ENCODE data around the gene SLC2A14. TPM values are rescaled to one million over a fixed set of nuclear protein-coding genes. Genes with fewer than 3 reads are reported as not detected.
"Not testable (repeated sequence)": the region's sequence is repeated elsewhere in the genome, so short reads cannot be mapped to it uniquely, and the experiment has no call there.

The SLC2A14 gene
- total RNA-seq, 1 donor from 2014 or later, result 0.31 TPM

DNA sequence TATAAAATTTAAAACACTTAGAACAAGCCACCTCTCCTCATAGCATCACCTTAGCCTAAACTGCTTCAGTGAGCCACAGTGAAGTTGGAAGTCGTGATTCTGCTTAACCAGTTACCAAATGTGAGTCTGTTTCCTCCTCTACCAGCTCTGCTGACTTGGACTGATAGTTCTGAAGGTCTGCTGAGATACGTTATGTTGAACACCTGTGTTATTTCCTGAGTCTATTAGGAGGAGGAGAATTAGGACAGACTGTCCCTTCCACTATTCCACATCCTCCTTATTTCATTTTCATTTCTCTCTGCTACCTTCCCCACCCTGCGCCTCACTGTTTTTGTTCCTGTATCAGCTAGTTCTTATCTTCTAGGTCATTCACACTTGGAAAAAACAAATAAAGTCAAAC is 2.4 kb downstream of the SLC2A14 start:
- no peak for DNase-seq (ENCODE audit: low spot score)

DNA sequence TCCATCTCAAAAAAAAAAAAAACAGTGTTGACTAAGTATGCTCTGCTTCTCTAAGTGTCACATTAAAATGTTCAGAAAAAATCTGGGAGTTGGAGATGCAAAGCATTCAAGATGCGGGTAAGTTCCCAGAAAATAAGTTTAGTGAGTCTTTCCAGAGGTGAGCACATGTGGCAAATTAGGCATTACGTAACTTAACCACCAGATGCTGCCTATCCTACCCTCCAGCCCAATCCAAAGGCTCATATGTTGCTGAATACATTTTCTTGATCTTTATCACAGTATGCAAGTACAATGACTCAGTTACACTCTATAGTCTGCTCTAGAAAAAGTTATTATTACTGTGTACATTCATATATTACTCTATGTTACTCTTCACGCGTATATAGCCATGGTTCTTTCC is 3.6 kb downstream of the SLC2A14 start:
- no peak for DNase-seq (ENCODE audit: low spot score)

DNA sequence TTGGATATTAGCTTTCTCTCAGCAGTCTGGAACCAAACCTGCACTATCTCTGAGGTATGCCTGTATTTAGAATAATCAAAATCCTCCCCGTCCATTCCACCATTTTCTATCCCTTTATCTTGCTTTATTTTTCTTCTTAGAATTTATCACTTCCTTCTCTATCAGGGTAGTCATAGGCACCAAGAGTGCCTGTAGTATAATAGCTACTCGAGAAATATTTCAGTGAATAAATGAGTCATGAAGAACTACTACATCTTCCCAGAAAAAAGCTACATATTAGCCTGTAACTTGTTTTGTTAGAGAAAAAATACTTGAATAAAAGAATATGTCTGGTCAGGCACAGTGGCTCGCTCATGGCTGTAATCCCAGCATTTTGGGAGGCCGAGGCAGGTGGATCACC is 4.3 kb downstream of the SLC2A14 start:
- no peak for DNase-seq (ENCODE audit: low spot score)

DNA sequence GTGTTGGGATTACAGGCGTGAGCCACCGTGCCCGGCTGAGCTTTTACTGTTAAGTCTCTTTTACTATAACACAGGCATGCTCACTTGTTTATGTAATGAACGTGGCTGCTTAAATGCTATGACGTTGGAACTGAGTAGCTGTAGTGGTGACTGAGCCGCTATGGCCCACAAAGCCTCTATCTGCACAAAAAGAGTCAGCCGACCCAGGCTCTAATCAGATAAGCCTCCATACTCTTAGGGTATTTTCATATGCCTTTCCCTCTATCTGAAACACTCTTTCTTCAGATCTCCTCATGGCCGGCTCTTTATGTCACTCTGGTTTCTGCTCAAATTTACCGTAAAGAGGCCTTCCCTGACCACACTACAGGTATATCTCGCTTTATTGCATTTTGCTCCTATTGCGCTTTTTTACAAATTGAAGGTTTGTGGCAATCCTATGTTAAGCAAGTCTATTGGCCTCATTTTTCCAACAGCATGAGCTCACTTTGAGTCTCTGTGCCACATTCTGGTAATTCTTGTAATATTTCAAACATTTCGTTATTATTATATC is 8.0 kb downstream of the SLC2A14 start:
- DNase-seq (ENCODE audit: low spot score), result no peak

DNA sequence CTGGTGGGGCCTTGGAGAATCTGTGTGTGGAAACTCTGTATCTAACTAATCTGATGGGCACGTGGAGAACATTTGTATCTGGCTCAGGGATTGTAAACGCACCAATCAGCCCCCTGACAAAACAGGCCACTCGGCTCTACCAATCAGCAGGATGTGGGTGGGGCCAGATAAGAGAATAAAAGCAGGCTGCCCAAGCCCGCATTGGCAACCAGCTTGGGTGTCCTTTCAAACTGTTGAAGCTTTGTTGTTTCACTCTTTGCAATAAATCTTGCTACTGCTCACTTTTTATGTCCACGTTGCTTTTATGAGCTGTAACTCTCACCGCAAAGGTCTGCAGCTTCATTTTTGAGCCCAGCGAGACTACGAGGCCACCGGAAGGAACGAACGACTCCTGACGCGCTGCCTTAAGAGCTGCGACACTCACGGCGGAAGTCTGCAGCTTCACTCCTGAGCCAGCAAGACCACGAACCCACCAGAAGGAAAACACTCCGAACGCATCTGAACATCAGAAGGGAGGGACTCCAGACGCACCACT is 9.8 kb downstream of the SLC2A14 start:
- DNase-seq (ENCODE audit: low spot score), result not testable (repeated sequence)

DNA sequence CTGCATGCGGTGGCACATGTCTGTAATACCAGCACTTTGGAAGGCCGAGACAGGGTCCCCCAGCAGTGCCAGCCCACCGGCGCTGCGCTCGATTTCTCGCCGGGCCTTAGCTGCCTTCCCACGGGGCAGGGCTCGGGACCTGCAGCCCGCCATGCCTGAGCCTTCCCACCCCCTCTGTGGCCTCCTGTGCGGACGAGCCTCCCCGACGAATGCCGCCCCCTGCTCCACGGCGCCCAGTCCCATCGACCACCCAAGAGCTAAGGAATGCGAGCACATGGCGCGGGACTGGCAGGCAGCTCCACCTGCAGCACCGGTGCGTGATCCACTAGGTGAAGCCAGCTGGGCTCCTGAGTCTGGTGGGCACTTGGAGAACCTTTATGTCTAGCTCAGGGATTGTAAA is 10.4 kb downstream of the SLC2A14 start:
- DNase-seq (ENCODE audit: low spot score), result not testable (repeated sequence)

DNA sequence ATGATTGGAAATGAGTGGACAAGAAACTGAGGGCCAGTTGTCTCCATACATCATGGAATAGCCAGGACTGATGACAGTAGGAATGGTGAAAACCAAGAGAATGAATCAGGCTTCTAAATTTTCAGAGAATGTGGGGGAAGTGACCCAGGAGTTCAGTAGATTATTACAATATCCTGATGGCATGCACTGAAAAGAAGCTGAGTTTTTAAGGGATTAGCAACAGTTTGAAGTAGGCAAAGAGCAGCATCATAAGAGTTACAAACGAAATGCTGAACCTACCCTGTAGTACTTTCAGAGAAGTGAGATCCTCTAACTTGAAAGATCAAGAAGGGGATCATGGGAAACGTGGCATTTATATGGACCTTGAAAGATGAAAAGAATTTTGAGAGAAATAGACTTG is 13.2 kb downstream of the SLC2A14 start:
- no peak for DNase-seq (ENCODE audit: low spot score)

DNA sequence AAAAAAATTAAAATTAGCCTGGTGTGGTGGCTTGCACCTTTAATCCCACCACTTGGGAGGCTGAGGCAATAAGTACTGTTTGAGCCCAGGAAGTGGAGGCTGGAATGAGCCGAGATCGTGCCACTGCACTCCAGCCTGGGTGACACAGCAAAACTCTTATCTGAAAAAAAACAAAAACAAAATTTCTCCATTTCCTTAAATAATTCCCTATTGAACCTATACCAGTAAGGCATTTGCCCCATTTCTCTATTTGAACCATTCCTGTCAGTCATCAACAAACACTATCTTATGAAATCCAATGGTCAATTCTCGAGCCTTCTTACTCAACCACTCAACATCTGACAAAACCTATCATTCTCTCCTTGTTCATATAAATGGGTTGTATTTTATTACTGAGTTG is 14.7 kb downstream of the SLC2A14 start:
- DNase-seq (ENCODE audit: low spot score), result no peak

DNA sequence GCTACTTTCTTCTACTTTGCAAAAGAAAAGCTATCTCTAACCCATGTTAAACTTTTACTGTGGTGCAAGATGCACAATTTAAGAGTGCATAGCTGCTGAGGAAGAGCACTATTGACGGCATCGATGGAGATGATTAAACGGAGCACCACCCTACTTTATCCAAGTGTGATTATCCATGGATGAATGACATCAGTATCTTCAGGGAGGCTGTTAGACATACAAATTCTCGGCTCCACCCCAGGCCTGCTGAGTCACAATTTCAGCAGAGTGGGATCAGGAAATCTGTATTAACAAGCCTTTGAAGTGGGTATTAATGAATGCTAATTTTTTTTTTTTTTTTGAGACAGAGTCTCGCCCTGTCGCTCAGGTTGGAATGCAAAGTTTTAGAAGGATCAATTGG is 16.2 kb downstream of the SLC2A14 start:
- no peak for DNase-seq (ENCODE audit: low spot score)

DNA sequence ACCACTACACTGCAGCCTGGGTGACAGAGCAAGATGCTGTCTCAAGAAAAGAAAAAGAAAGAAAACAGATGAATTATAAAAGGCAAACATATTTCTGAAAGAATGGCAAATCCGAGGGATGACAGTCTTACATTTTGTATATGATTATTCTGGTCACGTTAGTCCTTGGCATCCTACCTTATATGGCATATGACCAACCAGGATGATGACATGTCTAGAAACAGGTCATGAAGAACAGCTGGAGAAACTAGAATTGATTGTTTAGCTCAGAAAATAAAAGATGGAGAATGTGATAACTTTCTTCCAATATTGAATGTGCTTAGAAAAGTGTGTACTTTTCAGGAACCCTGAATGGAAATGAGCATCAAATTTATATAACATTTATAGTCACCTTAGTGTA is 19.2 kb downstream of the SLC2A14 start:
- no peak for DNase-seq (ENCODE audit: low spot score)

DNA sequence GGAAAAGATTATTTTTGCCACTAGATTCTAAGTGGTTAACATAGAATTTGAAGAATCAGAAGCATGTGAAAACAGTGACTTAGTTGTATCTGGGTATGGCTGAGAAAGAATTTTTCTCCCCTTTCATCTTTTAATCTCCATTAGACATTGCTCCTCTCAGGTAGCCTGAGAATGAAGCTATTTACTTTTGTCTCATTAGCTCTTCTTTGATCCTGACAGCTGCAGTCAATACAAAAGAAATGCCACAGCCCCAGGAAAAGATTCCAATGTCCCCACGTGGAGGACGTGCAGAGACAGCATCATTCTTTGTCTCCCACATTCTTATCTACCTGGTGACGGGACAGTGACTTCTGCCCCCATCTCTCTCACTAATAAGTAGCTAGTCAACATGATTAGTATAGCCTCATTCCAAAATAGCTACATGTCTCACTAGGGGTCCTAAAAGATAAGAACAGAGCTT is 21.1 kb downstream of the SLC2A14 start:
- DNase-seq (ENCODE audit: low spot score), result not testable (repeated sequence)

DNA sequence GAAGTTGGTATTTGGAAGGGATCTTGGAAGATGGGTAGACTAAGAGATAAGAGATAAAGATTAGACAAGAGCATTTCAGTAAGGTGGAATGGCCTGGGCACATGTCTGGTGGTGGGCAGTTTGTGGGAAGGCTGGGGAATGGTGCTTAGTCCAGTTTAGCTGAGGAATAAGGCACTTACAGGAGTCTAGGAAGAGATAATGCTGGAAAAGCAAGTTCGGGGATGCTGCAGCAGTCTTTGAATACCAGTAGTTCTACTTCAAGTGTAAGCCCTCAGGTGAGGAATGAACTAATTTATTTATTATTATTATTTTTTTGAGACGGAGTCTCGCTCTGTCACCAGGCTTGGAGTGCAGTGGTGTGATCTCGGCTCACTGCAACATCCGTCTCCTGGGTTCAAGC is 22.6 kb downstream of the SLC2A14 start:
- not testable (repeated sequence) for DNase-seq (ENCODE audit: low spot score)

DNA sequence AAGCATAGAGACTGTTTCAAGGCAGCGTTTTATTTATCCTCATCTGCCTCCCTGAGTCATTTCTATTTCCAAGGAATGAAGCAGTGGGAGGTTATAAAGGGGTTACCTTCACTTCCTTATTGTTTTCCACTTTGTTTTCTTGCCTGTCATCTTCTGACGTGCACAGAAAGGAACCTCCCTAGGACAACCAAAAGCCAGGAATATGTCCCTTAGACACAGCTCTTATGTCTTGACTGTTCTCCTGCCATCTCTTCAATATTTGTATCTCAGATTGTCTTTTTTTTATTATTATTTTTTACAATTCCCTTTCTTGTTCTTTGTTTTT is 24.7 kb downstream of the SLC2A14 start:
- DNase-seq (ENCODE audit: low spot score), result not testable (repeated sequence)

DNA sequence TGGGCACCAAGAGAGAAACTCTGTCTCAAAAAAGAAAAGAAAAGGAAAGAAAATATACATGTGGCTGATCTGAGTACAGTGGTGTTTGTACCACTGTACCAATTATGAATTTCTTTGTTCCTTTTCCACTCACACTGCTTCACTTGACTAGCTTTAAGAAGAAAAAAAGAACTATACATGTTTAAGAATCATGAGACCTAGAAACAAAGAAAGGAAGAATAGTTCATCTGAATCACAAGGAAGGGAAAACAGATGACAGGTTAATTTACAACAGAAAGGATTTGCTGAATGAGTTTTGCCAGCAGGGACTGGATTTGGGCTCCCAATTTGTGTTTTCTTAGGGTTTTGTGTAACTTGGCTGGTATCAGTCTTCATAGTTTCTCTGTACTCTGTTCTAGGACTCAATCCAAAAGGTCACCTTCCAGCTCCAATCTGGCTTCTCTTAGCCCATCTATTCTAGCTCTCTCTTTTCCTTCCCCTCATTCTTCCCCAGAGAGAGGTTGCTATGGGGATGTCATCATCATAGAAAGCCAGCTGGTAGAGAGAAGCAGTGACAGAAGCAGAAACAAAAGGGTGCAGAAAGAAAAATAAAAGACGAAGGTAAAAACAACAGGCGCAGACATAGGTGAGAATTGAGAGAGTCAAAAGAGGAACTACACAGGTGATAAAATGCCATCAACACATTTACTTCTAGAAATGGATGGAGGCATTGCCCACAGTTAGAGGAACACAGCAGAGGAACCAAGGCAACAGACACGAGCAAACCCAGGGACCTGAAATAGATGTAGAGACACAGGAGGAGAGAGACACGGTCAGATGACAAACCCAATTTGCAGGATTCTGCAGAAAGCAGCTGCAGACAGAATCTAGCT is 25.3 kb downstream of the SLC2A14 start:
- not testable (repeated sequence) for DNase-seq (ENCODE audit: low spot score)

DNA sequence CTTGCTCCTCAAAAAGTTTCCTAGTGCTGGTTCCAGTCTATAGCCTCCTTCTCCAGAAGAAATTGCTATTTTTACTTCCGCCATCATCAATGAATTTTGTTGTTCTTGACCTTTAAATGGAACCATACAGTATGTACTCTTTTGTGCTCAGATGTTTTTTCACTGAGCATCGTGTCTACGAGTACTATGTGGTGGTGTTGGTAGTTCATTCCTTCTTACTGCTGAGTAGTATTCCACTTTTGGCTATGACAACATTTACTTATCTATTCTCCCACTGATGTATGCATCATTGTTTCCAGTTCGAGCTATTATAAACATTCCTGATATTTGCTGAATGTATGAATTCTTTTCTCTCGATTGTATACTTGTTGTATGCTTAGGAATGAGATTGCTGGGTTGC is 28.6 kb downstream of the SLC2A14 start:
- DNase-seq (ENCODE audit: low spot score), result no peak

DNA sequence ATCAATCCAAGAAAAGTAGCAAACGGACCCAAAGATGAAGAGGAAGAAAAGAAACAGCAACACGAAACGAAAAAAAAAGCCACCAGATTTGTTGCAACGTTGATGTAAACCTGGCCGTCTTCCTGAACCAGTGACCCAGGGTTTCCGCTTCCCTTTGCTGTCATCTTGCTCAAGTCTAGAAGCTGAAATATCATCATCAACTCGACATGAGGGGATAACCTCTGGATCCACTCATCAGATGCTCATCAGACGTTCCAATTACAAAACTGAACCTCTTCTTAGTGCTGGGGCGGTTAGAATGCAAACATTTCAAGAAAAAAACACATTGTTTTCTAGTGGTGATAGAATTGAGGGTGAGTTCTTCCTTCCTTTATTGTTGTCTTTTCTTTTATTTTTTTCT is 29.1 kb downstream of the SLC2A14 start:
- DNase-seq (ENCODE audit: low spot score), result not testable (repeated sequence)

DNA sequence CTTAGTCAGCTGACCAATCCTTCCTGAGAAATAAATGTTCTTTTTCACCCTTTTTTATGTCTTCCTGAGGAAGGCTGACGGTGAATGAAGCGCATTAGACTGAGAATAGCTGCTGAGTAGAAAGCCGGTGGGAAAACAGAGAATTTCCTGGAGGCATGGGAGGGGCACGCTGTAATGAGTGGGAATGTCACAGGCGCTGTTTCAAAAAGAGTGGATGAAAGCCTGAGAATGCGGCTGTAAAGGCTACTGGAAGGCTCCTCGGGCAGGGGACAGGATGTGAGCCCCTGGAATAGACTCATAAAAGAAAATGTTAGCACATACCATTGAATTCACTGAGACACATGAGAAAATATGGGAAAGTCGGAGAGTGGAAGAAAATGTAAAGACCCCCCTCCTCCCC is 29.6 kb downstream of the SLC2A14 start:
- DNase-seq (ENCODE audit: low spot score), result not testable (repeated sequence)

DNA sequence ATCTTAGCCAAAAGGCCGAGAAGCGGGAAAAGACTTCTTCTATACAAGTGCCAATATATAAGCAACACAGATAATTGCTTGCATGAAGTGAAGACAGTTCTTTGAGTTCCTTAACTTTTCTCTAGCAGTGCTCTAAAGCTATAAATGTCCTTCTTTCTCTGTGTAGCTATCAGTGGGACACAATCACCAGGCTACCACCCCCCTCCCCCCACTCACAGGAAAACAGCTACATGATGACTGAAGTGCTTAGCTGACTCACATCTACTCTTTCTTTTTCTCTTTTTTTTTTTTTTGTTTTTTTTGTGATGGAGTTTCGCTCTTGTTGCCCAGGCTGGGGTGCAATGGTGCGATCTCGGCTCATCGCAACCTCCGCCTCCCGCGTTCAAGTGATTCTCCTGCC is 30.3 kb downstream of the SLC2A14 start:
- not testable (repeated sequence) for DNase-seq (ENCODE audit: low spot score)

DNA sequence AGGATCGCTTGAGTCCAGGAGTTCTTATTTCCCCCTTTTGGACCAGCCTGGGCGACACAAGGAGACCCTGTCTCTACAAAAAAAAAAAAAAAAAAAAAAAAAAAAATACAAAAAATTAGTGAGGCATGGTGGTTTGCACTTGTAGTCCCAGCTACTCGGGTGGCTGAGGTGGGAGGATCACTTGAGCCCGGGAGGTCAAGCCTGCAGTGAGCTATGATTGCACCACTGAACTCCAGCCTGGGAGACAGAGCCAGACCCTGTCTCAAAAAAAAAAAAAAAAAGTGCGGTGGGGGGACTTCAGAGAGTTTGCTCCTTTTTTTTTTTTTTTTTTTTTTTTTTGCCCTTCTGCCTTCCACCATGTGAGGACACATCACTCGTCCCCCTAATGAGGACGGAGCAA is 32.9 kb downstream of the SLC2A14 start:
- not testable (repeated sequence) for DNase-seq (ENCODE audit: low spot score)

DNA sequence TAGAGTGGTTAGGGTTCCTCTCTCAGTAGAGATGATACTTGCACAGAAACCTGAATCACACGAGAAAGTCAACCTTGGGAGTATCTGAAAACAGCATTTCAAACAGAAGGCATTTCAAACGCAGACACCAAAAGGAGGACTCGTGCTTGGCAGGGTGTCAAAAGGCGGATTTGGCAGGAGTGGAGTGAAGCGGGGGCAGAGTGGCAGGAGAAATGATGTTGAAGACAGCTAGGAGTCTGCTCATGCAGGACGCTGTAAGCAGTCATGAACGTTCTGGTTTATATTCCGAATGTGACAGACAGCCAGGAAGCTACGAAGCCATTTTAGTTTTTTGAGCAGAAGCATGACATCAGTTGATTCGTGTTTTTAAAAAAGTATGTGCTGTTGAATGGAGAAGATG is 33.5 kb downstream of the SLC2A14 start:
- not testable (repeated sequence) for DNase-seq (ENCODE audit: low spot score)

DNA sequence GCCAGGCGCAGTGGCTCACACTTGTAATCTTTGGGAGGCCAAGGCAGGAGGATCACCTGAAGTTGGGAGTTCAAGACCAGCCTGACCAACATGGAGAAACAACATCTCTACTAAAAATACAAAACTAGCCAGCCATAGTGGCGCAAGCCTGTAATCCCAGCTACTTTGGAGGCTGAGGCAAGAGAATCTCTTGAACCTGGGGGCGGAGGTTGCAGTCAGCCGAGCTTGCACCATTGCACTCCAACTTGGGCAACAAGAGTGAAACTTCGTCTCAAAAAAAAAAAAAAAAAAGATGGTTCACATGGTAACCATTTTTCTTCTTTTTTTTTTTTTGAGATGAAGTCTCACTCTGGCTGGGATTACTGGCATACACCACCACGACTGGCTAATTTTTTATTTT is 35.3 kb downstream of the SLC2A14 start:
- no peak for DNase-seq (ENCODE audit: low spot score)

DNA sequence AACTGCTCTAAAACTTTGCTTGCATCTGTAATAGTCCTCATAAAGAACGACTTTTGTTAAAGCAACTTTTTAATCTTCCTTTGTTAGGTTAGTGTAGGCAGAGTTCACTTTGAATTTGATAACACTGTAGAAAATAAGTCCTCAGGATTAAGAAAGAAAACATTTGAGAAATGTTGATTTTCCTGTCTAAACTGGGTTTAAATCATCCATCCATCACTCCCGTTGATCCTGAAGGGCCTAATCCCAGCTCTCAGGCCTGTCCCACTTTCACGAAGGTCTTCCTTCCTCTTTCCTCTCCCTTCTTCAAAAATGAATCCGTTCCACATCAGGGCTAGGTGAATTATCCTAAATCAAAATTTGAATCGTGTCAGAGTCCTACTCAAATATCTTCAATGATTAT is 36.9 kb downstream of the SLC2A14 start:
- DNase-seq (ENCODE audit: low spot score), result no peak

DNA sequence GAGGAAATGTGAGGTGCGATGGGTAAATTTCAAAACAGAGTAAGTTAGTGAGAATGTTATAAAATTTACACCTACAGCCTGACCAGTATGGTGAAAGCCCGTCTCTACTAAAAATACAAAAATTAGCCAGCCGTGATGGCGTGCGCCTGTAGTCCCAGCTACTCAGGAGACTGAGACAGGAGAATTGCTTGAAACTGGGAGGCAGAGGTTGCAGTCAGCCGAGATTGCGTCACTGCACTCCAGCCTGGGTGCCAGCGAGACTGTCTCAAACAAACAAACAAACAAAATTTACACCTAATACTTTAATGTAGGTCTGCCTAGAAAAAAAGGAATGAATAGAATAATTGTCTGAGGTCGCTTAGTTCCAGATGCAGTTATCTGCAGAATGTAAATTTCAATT is 37.6 kb downstream of the SLC2A14 start:
- no peak for DNase-seq (ENCODE audit: low spot score)

Data from ureter (tissue), 1 donor.